ENCODE measurements around the gene SNCB.

SNCB gene

DNA sequence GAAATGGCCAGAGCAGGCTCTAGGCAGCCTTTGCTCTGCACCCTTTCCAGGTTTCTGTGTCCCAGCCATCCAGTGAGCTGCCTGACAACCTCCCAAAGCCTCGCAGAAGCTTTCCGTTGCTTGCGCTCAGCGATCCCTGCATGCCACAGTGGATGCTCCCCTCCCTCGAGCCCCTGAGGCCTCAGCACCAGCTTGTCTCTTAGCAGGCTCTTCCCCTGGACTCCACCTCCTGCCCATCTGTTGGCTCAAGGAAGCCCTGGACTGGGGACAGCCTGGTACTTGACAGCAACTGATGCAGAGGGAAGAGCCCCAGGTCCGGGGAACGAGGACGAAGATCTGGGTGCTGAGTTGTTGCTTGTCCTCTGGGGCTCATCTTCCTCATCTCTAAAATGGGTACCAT, 40.1 kb upstream of the SNCB start:
- Histone ChIP-seq H3K27ac (ENCODE audit: low read depth, low read length) (no peak overlapping the region), H3K4me3 (ENCODE audit: low read length) (no peak overlapping the region), H3K36me3 (ENCODE audit: control insufficient read depth, insufficient read depth, low read length) (no peaks in the 10 kb centered on the region), H3K9ac (ENCODE audit: low read length) (no peak overlapping the region), H3K27me3 (ENCODE audit: control insufficient read depth, insufficient read depth, low read length) (peaks cover 9% of the 10 kb centered on the region), H3K4me1 (ENCODE audit: control insufficient read depth, insufficient read depth, low read length) (no peaks in the 10 kb centered on the region)

GRCh38 chr5:176667637-176668036, 37.3 kb upstream of the SNCB start:
- Histone ChIP-seq H3K36me3 (ENCODE audit: control insufficient read depth, insufficient read depth, low read length) (no peaks in the 10 kb centered on the region), H3K4me3 (ENCODE audit: low read length) (no peak overlapping the region), H3K4me1 (ENCODE audit: control insufficient read depth, insufficient read depth, low read length) (no peaks in the 10 kb centered on the region), H3K9ac (ENCODE audit: low read length) (no peak overlapping the region), H3K27ac (ENCODE audit: low read depth, low read length) (no peak overlapping the region), H3K27me3 (ENCODE audit: control insufficient read depth, insufficient read depth, low read length) (peaks cover 9% of the 10 kb centered on the region)

DNA sequence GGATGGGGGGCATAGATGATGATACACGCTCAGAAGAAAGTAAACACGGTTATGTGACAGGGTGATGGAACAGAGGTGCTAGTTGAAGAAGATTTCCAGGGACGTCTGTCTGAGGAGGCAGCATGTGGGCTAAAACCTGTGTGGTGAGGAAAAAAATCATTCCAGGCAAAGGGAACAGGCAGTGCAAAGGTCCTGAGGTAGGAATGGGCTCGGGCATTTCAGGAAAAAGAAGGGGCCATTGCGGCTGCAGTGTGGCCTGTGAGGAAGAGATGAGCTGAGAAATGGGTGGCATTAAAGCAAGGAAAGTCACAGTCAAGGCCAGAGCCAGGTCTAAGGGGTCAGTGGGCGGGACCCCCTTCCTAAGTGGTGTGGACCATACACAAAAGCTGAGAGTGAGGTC, 35.2 kb upstream of the SNCB start:
- Histone ChIP-seq H3K9ac (ENCODE audit: low read length) (no peak overlapping the region), H3K27me3 (ENCODE audit: control insufficient read depth, insufficient read depth, low read length) (peaks cover 2% of the 10 kb centered on the region), H3K4me3 (ENCODE audit: low read length) (no peak overlapping the region), H3K27ac (ENCODE audit: low read depth, low read length) (no peak overlapping the region), H3K4me1 (ENCODE audit: control insufficient read depth, insufficient read depth, low read length) (no peaks in the 10 kb centered on the region), H3K36me3 (ENCODE audit: control insufficient read depth, insufficient read depth, low read length) (no peaks in the 10 kb centered on the region)

- no peaks in the 10 kb centered on the region for H3K4me1 ChIP-seq (ENCODE audit: control insufficient read depth, insufficient read depth, low read length)
- no peak overlapping the region for H3K27ac ChIP-seq (ENCODE audit: low read depth, low read length)
- no peak overlapping the region for H3K4me3 ChIP-seq (ENCODE audit: low read length)
- H3K27me3 ChIP-seq (ENCODE audit: control insufficient read depth, insufficient read depth, low read length) = no peaks in the 10 kb centered on the region
- H3K9ac ChIP-seq (ENCODE audit: low read length) = no peak overlapping the region
- H3K36me3 ChIP-seq (ENCODE audit: control insufficient read depth, insufficient read depth, low read length) = no peaks in the 10 kb centered on the region
These were observed 34.6 kb upstream of the SNCB start for GRCh38 chr5:176664886-176665285.

GRCh38 chr5:176664479-176664878, 34.1 kb upstream of the SNCB start:
- no peak overlapping the region for H3K9ac ChIP-seq (ENCODE audit: low read length)
- H3K4me3 ChIP-seq (ENCODE audit: low read length) = no peak overlapping the region
- no peaks in the 10 kb centered on the region for H3K4me1 ChIP-seq (ENCODE audit: control insufficient read depth, insufficient read depth, low read length)
- no peaks in the 10 kb centered on the region for H3K36me3 ChIP-seq (ENCODE audit: control insufficient read depth, insufficient read depth, low read length)
- H3K27ac ChIP-seq (ENCODE audit: low read depth, low read length) = no peak overlapping the region
- no peaks in the 10 kb centered on the region for H3K27me3 ChIP-seq (ENCODE audit: control insufficient read depth, insufficient read depth, low read length)

- Histone ChIP-seq H3K27ac (ENCODE audit: low read depth, low read length) (no peak overlapping the region), H3K4me3 (ENCODE audit: low read length) (no peak overlapping the region), H3K36me3 (ENCODE audit: control insufficient read depth, insufficient read depth, low read length) (no peaks in the 10 kb centered on the region), H3K4me1 (ENCODE audit: control insufficient read depth, insufficient read depth, low read length) (no peaks in the 10 kb centered on the region), H3K27me3 (ENCODE audit: control insufficient read depth, insufficient read depth, low read length) (no peaks in the 10 kb centered on the region), H3K9ac (ENCODE audit: low read length) (no peak overlapping the region)
These were observed 33.2 kb upstream of the SNCB start for GRCh38 chr5:176663566-176663965.

DNA sequence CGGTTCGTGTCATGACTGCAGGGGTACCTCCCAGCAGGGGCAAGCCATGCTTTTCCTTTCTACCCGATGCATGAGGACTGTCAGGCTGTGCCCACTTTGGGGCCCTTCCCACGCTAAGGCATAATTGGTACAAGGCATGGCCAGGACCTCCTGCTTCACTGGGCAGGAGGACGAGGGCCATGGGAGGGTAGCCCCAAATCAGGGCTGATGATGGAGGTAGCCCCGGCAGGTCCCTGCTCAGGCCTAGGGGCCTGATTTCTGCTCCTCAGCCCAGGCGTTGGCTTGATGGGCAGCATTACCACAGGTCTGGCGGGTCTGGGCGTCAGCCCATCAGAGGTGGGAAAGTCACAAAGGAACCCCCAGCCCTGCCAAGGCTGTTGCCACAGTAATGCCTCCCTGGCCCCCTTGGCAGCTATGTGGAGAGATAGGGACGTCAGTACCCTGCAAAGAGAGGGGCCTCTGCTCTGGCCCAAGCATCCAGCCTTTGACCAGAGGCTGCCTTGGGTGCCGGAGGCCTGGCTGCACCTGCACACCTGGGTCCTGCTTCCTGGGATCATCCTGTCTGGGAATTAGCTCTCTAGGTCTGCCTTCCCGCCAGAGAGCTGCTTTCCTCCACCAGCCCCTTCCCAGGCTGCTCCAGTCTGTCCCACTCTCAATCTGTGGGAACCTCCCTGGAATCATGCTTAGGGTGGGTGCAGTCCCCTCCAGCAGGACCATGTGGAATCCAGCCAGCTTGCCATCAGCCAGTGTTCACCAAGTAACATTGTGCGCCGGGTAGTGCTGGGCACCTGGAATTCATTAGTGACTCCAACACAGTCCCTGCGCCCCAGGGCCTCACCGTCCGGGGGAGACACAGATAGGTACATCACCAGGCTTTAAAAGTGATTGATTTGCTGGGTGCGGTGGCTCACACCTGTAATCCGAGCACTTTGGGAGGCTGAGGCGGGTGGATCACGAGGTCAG, 32.3 kb upstream of the SNCB start:
- Histone ChIP-seq H3K4me1 (ENCODE audit: control insufficient read depth, insufficient read depth, low read length) (no peaks in the 10 kb centered on the region), H3K4me3 (ENCODE audit: low read length) (no peak overlapping the region), H3K27ac (ENCODE audit: low read depth, low read length) (no peak overlapping the region), H3K36me3 (ENCODE audit: control insufficient read depth, insufficient read depth, low read length) (no peaks in the 10 kb centered on the region), H3K9ac (ENCODE audit: low read length) (no peak overlapping the region), H3K27me3 (ENCODE audit: control insufficient read depth, insufficient read depth, low read length) (no peaks in the 10 kb centered on the region)

GRCh38 chr5:176661676-176662075, 31.3 kb upstream of the SNCB start:
- H3K36me3 ChIP-seq (ENCODE audit: control insufficient read depth, insufficient read depth, low read length) = no peaks in the 10 kb centered on the region
- H3K4me3 ChIP-seq (ENCODE audit: low read length) = no peak overlapping the region
- no peaks in the 10 kb centered on the region for H3K27me3 ChIP-seq (ENCODE audit: control insufficient read depth, insufficient read depth, low read length)
- no peaks in the 10 kb centered on the region for H3K4me1 ChIP-seq (ENCODE audit: control insufficient read depth, insufficient read depth, low read length)
- H3K9ac ChIP-seq (ENCODE audit: low read length) = no peak overlapping the region
- H3K27ac ChIP-seq (ENCODE audit: low read depth, low read length) = no peak overlapping the region

- Histone ChIP-seq H3K9ac (ENCODE audit: low read length) (no peak overlapping the region), H3K27ac (ENCODE audit: low read depth, low read length) (no peak overlapping the region)
These were observed 30.7 kb upstream of the SNCB start for GRCh38 chr5:176660860-176661641.

DNA sequence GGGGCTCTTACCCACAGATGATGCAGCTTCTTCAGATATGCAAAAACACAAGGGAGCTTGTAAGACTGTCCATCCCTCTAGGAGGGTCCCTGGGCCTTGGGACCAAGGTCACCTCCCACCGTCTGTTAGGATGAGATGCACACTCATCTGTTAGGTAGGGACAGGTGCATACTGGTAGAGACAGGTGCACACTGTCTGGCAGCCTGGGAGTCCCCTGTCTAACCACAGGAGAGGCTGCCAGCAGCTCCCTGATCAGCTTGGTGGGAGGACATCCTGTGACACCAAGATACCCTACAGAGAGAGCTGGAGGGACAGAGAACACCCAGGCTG, 30.2 kb upstream of the SNCB start:
- Histone ChIP-seq H3K4me3 (ENCODE audit: low read length) (no peak overlapping the region), H3K9ac (ENCODE audit: low read length) (no peak overlapping the region), H3K36me3 (ENCODE audit: control insufficient read depth, insufficient read depth, low read length) (no peaks in the 10 kb centered on the region), H3K27ac (ENCODE audit: low read depth, low read length) (no peak overlapping the region), H3K4me1 (ENCODE audit: control insufficient read depth, insufficient read depth, low read length) (no peaks in the 10 kb centered on the region), H3K27me3 (ENCODE audit: control insufficient read depth, insufficient read depth, low read length) (no peaks in the 10 kb centered on the region)

More at GRCh38 chr5:176660860-176661641, 30.7 kb upstream of the SNCB start:
- H3K36me3 ChIP-seq (ENCODE audit: control insufficient read depth, insufficient read depth, low read length) = no peaks in the 10 kb centered on the region
- no peak overlapping the region for H3K4me3 ChIP-seq (ENCODE audit: low read length)
- H3K4me1 ChIP-seq (ENCODE audit: control insufficient read depth, insufficient read depth, low read length) = no peaks in the 10 kb centered on the region
- H3K27me3 ChIP-seq (ENCODE audit: control insufficient read depth, insufficient read depth, low read length) = no peaks in the 10 kb centered on the region

DNA sequence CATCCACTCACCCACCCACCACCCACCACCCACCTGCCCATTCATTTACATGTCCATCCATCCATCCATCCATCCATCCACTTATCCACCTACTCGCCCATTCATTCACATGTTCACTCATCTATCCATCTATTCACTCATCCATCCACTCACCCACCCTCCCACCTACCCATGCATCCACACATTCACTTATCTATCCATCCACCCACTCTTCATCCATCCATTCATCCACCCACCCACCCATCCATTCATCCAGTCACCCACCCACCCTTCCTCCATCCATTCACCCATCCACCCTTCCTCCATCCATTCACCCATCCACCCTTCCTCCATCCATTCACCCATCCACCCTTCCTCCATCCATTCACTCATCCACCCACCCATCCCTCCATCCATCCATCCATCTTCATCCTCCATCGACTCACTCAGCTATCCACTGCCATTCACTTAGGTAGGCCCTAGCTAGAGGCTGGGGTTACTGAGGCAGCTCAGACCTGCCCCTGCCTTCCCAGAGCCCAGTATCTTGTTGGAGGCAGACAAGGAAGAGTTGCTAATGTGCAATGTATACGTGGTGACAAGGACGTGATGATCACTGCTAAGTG, 29.6 kb upstream of the SNCB start:
- H3K27ac ChIP-seq (ENCODE audit: low read depth, low read length) = no peak overlapping the region
- H3K4me3 ChIP-seq (ENCODE audit: low read length) = no peak overlapping the region
- no peaks in the 10 kb centered on the region for H3K27me3 ChIP-seq (ENCODE audit: control insufficient read depth, insufficient read depth, low read length)
- no peak overlapping the region for H3K9ac ChIP-seq (ENCODE audit: low read length)
- no peaks in the 10 kb centered on the region for H3K36me3 ChIP-seq (ENCODE audit: control insufficient read depth, insufficient read depth, low read length)
- H3K4me1 ChIP-seq (ENCODE audit: control insufficient read depth, insufficient read depth, low read length) = no peaks in the 10 kb centered on the region

- no peak overlapping the region for H3K27ac ChIP-seq (ENCODE audit: low read depth, low read length)
- H3K4me3 ChIP-seq (ENCODE audit: low read length) = peak overlapping the region; percentile 47
- H3K9ac ChIP-seq (ENCODE audit: low read length) = no peak overlapping the region
- no peaks in the 10 kb centered on the region for H3K4me1 ChIP-seq (ENCODE audit: control insufficient read depth, insufficient read depth, low read length)
- H3K36me3 ChIP-seq (ENCODE audit: control insufficient read depth, insufficient read depth, low read length) = no peaks in the 10 kb centered on the region
- no peaks in the 10 kb centered on the region for H3K27me3 ChIP-seq (ENCODE audit: control insufficient read depth, insufficient read depth, low read length)
These were observed 29.1 kb upstream of the SNCB start for GRCh38 chr5:176659512-176659839.
